ENCODE results near the gene APOB.

APOB gene

GRCh38 chr2:21043744-21044532 is at the start of gene APOB:
TSS of gene APOB (minus strand) at chr2:21044073. CDS start at chr2:21043945, 128 bp downstream.
- DNase-seq = no peak

GRCh38 chr2:21092308-21092869 is 48.5 kb upstream of the APOB start:
- no peak for DNase-seq

GRCh38 chr2:21084401-21084800 is 40.5 kb upstream of the APOB start:
- no peak for DNase-seq

- DNase-seq = no peak
Observed at GRCh38 chr2:21083482-21083881, 39.6 kb upstream of the APOB start.

- DNase-seq = no peak
Observed at GRCh38 chr2:21078296-21078695, 34.4 kb upstream of the APOB start.

- DNase-seq = no peak
Observed at GRCh38 chr2:21072477-21073242, 28.8 kb upstream of the APOB start.

- DNase-seq = no peak
Observed at GRCh38 chr2:21070341-21071257, 26.7 kb upstream of the APOB start.

- no peak for DNase-seq
Observed at GRCh38 chr2:21069746-21070340, 26.0 kb upstream of the APOB start.

- DNase-seq = no peak
Observed at GRCh38 chr2:21067859-21068537, 24.1 kb upstream of the APOB start.

GRCh38 chr2:21067125-21067524 is 23.3 kb upstream of the APOB start:
- DNase-seq = no peak

- DNase-seq = no peak
Observed at GRCh38 chr2:21059885-21060610, 16.2 kb upstream of the APOB start.

GRCh38 chr2:21057097-21057496 is 13.2 kb upstream of the APOB start:
- no peak for DNase-seq

GRCh38 chr2:21055879-21056790 is 12.3 kb upstream of the APOB start:
- DNase-seq = no peak

GRCh38 chr2:21055451-21055850 is 11.6 kb upstream of the APOB start:
- DNase-seq = no peak

GRCh38 chr2:21054011-21054410 is 10.1 kb upstream of the APOB start:
- no peak for DNase-seq

GRCh38 chr2:21052044-21052443 is 8.2 kb upstream of the APOB start:
- DNase-seq = no peak

- DNase-seq = no peak
Observed at GRCh38 chr2:21050164-21050563, 6.3 kb upstream of the APOB start.

- peak; percentile 35 for DNase-seq
Observed at GRCh38 chr2:21047141-21048009, 3.5 kb upstream of the APOB start.

- no peak for DNase-seq
Observed at GRCh38 chr2:21046506-21046905, 2.6 kb upstream of the APOB start.
